NCI-H446 (cell line): ENCODE data around the gene CEBPA.

Experiments used
- DNase-seq, 2 experiments: peaks; one replicate each; lab custom pipeline; 2025; lab: John Stamatoyannopoulos, UW

CEBPA gene

GRCh38 chr19:33302175-33302973 lies at the start of gene CEBPA:
CEBPA (minus strand) TSS chr19:33302534; CDS start chr19:33302414, 120 bp downstream.
- DNase-seq, result peak; percentile 29 to 83

GRCh38 chr19:33350538-33351309 lies 48.4 kb upstream of the CEBPA start:
- DNase-seq, result peak in 1 of 2 experiments; percentile 34

GRCh38 chr19:33349319-33350289 lies 47.3 kb upstream of the CEBPA start:
- DNase-seq, result no peak

- no peak for DNase-seq
Observed at GRCh38 chr19:33348301-33349010, 46.1 kb upstream of the CEBPA start.

- no peak for DNase-seq
Observed at GRCh38 chr19:33347300-33347699, 45.0 kb upstream of the CEBPA start.

GRCh38 chr19:33346665-33347064 lies 44.3 kb upstream of the CEBPA start:
- DNase-seq, result no peak

GRCh38 chr19:33345163-33345562 lies 42.8 kb upstream of the CEBPA start:
- no peak for DNase-seq

GRCh38 chr19:33344573-33344925 lies 42.2 kb upstream of the CEBPA start:
- DNase-seq, result no peak

GRCh38 chr19:33343859-33344572 lies 41.7 kb upstream of the CEBPA start:
- peak in 1 of 2 experiments; percentile 8 for DNase-seq

GRCh38 chr19:33343301-33343700 lies 41.0 kb upstream of the CEBPA start:
- no peak for DNase-seq

- no peak for DNase-seq
Observed at GRCh38 chr19:33340991-33341390, 38.7 kb upstream of the CEBPA start.

- no peak for DNase-seq
Observed at GRCh38 chr19:33339016-33339984, 37.0 kb upstream of the CEBPA start.

- no peak for DNase-seq
Observed at GRCh38 chr19:33335446-33335845, 33.1 kb upstream of the CEBPA start.

- DNase-seq, result no peak
Observed at GRCh38 chr19:33334271-33334670, 31.9 kb upstream of the CEBPA start.

GRCh38 chr19:33333642-33334041 lies 31.3 kb upstream of the CEBPA start:
- no peak for DNase-seq

- no peak for DNase-seq
Observed at GRCh38 chr19:33333151-33333550, 30.8 kb upstream of the CEBPA start.

- no peak for DNase-seq
Observed at GRCh38 chr19:33332248-33332647, 29.9 kb upstream of the CEBPA start.

GRCh38 chr19:33329736-33330135 lies 27.4 kb upstream of the CEBPA start:
- DNase-seq, result no peak

GRCh38 chr19:33329060-33329459 lies 26.7 kb upstream of the CEBPA start:
- DNase-seq, result no peak

GRCh38 chr19:33325920-33326319 lies 23.6 kb upstream of the CEBPA start:
- DNase-seq, result peak; percentile 85 to 95
